A549 treated with GW870086 at 1 μM for 4 hours (cell line): Measurements from ENCODE around the gene CAGE1. TPM values are rescaled to one million over a fixed set of nuclear protein-coding genes. Genes with fewer than 3 reads are reported as not detected.

ENCODE experiments used
- total RNA-seq: library from RNA; stranded (reverse); fragments of 200-300 nt; extraction: Qiagen RNA extraction; gene quantifications from 5 replicates; pipeline ENCODE4 v1.2.3, GENCODE V29; 2022; ENCODE audit warnings: low read depth

CAGE1 gene
- total RNA-seq: 0.20 TPM in 1 of 5 replicates, not detected in the others

DNA sequence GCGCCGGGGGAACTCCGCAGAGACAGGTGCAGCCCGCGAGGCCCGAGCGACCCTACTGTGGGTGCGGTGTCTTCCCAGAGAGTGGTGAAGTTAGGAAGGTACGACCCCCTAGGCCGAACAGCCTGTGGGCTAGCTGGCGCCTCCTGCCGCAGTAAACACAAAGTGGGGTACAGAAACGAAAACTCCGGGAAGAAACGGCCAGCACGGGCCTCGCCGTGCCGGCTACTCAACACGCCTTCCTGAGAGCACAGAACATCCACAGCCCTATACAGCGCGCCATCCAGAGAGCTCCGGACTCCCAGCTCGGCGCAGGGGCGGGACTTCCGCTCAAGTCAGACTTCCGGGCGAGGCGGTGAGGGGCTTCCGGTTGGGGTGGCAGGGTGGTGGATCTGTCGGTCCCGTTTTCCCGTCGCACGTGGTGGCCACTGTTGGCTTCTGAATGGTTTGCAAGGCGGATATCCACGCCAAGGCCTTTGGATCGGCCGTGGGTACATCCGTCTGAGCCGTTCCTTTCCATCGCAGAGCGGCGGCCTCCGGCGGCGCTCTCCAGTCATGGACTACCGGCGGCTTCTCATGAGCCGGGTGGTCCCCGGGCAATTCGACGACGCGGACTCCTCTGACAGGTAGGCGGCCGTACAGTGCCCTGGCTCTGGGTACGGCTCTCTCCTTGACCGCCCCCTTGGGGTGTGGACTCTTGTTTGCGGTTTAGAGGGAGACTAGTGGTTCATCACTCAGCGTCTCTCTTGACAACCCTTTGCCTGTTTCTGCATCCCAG, at the start of gene CAGE1, which contains the start of gene RIOK1:
TSS of gene CAGE1 (minus strand) at position 292 of the 775 bp plus-strand sequence. CDS start 2,569 bp downstream, outside the sequence.
TSS of gene RIOK1 (plus strand) at position 358 of the 775 bp plus-strand sequence. CDS start at position 553, 195 bp downstream.

GRCh38 chr6:7312616-7313504, 76.7 kb downstream of the CAGE1 start, which contains the start of gene SSR1:
SSR1 (minus strand) TSS chr6:7313199; CDS start chr6:7313120, 79 bp downstream.

Other genes starting within 250 kb of the CAGE1 start
- gene SSR1, start 76.5 kb downstream of the CAGE1 start, total RNA-seq: 69.7 to 82.7 TPM (median 75.2 TPM) in 5 replicates
- 11.0 to 12.7 TPM (median 12.4 TPM) in 5 replicates for gene RIOK1, start 66 bp upstream of the CAGE1 start, total RNA-seq
- gene DSP, start 151.9 kb upstream of the CAGE1 start, total RNA-seq: 30.1 to 48.6 TPM (median 45.8 TPM) in 5 replicates
- gene SNRNP48, start 200.5 kb upstream of the CAGE1 start, total RNA-seq: 6.8 to 11.3 TPM (median 9.8 TPM) in 5 replicates